SU-DHL-6 (cell line): ENCODE results near the gene CD83.

Experiments used
- H2AFZ ChIP-seq: fragments of 200-600 bp; sonication (generic); 2 replicates; pipeline ENCODE4 v1.6.1; 2014; ENCODE audit warnings: low read depth, mild to moderate bottlenecking, moderate library complexity, mixed read lengths, antibody characterized with exemption, low read length; ENCODE audit not compliant: severe bottlenecking
- H3F3A ChIP-seq: fragments of 200-600 bp; shearing (Covaris generic); 2 replicates; pipeline ENCODE4 v1.6.0; 2016; ENCODE audit warnings: antibody characterized with exemption, mild to moderate bottlenecking; ENCODE audit not compliant: insufficient read depth
- H3K27ac ChIP-seq: fragments of 200-600 bp; sonication (generic); 2 replicates; pipeline ENCODE4 v1.5.1; 2016; ENCODE audit warnings: low read depth, mild to moderate bottlenecking, low read length, moderate library complexity, mixed read lengths
- H3K27me3 ChIP-seq: fragments of 200-600 bp; sonication (generic), shearing (Covaris generic); 2 replicates; pipeline ENCODE4 v1.6.0; 2014; ENCODE audit warnings: mild to moderate bottlenecking, low read length
- H3K36me3 ChIP-seq: fragments of 200-600 bp; sonication (generic); 2 replicates; pipeline ENCODE4 v1.6.1; 2014; ENCODE audit warnings: mild to moderate bottlenecking, low read length, mixed read lengths
- H3K4me2 ChIP-seq: fragments of 300-600, 200-600 bp; shearing (Covaris generic), sonication (generic); 2 replicates; pipeline ENCODE4 v1.6.0; 2014; ENCODE audit warnings: low read length, low read depth, mild to moderate bottlenecking; ENCODE audit not compliant: poor library complexity, severe bottlenecking
- H3K4me3 ChIP-seq: fragments of 200-600 bp; sonication (generic); 2 replicates; pipeline ENCODE4 v1.5.1; 2014; ENCODE audit warnings: antibody characterized with exemption, low read length, mild to moderate bottlenecking, mixed read lengths; ENCODE audit not compliant: insufficient read depth, poor library complexity, severe bottlenecking
- H3K79me2 ChIP-seq: fragments of 200-600 bp; sonication (generic); 2 replicates; pipeline ENCODE4 v1.6.1; 2014; ENCODE audit warnings: mild to moderate bottlenecking, low read length, moderate library complexity; ENCODE audit not compliant: insufficient read depth
- H3K9ac ChIP-seq: fragments of 200-600 bp; sonication (generic); 2 replicates; pipeline ENCODE4 v1.7.0; 2014; ENCODE audit warnings: mild to moderate bottlenecking, low read length
- H3K9me2 ChIP-seq: fragments of 200-600 bp; sonication (generic); replicated peaks from 2 replicates; pipeline ENCODE4 v1.6.1; 2014; ENCODE audit warnings: low read length; ENCODE audit not compliant: insufficient read depth
- H3K9me3 ChIP-seq: fragments of 200-600 bp; sonication (generic); 2 replicates; pipeline ENCODE4 v1.6.1; 2014; ENCODE audit warnings: low read length, mixed read lengths; ENCODE audit not compliant: insufficient read depth
- H4K20me1 ChIP-seq: fragments of 200-600 bp; sonication (generic); 2 replicates; pipeline ENCODE4 v1.6.1; 2014; ENCODE audit warnings: low read depth, mild to moderate bottlenecking, antibody characterized with exemption, low read length, moderate library complexity, mixed read lengths
- CTCF ChIP-seq: fragments of 200-600 bp; sonication (generic); IDR thresholded peaks from one replicate; pipeline ENCODE4 v1.5.1; 2017; ENCODE audit warnings: antibody characterized with exemption, mild to moderate bottlenecking, low read length, moderate library complexity; ENCODE audit not compliant: insufficient read depth, poor library complexity, severe bottlenecking
- EZH2phosphoT487 ChIP-seq: fragments of 200-600 bp; sonication (generic), shearing (Covaris generic); conservative IDR thresholded peaks from 2 replicates; pipeline ENCODE4 v1.6.1; 2018; ENCODE audit warnings: mild to moderate bottlenecking, antibody characterized with exemption, low read length, moderate library complexity, mixed read lengths

The CD83 gene

DNA sequence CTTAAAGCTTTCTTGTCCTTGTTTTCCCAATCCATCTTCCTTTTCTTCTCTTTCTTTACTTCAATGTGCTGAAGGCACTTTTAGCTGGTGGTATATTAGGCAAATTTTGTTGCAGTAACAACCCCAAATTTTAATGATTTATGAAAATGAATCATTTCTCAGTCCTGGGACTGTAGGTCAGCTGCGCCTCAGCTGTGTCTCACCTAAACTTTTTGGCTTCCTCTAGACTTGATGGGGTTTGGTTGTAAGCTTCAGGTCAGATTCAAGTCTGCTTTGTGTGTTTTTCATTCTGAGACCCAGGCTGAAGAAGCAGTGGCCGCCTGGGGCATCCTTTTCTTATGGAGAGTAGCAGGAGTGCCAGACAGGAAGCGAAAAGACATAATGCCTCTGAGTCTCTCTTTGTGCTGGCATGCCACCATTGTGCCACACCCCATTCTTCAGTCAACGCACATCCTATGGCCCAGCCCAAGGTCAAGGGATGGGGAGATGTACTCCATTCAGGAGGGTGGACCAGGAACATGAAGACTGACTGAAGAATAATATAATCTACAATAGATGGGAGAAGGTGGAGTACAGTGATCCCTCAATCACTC is 28.9 kb upstream of the CD83 start:
- Histone ChIP-seq H3K9me3 (no peaks in the 10 kb centered on the region), H3K4me3 (no peak overlapping the region), H3F3A (peaks cover 18% of the 10 kb centered on the region; the same call in 1 of the 2 replicates), H3K4me2 (no peak overlapping the region), H2AFZ (no peak overlapping the region), H3K27ac (no peak overlapping the region), H3K36me3 (no peaks in the 10 kb centered on the region), H4K20me1 (no peaks in the 10 kb centered on the region), H3K9me2 (no peaks in the 10 kb centered on the region), H3K27me3 (no peaks in the 10 kb centered on the region), H3K9ac (no peak overlapping the region), H3K79me2 (no peaks in the 10 kb centered on the region)
- TF ChIP-seq CTCF (no peak), EZH2phosphoT487 (no peak)

DNA sequence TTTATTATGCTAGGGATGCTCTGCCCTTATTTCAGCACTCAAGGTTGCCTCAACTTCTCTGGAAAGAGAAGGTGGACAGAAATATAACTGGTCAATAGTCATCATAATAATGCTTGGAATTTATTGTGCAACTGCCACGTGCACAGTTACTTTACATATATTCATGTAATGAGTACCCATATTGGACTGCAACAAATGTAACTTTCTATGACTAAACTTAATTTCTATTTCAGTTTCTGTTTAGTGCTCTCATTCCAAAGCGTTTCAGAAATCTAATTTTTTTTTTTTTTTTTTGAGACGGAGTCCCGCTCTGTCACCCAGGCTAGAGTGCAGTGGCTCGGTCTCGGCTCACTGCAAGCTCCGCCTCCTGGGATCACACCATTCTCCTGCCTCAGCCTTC is 28.3 kb upstream of the CD83 start:
- Histone ChIP-seq H3K36me3 (no peaks in the 10 kb centered on the region), H3K9me2 (no peaks in the 10 kb centered on the region), H3K4me3 (no peak overlapping the region), H3K9ac (no peak overlapping the region), H4K20me1 (no peaks in the 10 kb centered on the region), H3K27ac (no peak overlapping the region), H3K4me2 (no peak overlapping the region), H3K9me3 (no peaks in the 10 kb centered on the region), H3K27me3 (no peaks in the 10 kb centered on the region), H2AFZ (no peak overlapping the region), H3F3A (peaks cover 23% of the 10 kb centered on the region; the same call in 1 of the 2 replicates), H3K79me2 (no peaks in the 10 kb centered on the region)
- no peak for TF ChIP-seq EZH2phosphoT487

DNA sequence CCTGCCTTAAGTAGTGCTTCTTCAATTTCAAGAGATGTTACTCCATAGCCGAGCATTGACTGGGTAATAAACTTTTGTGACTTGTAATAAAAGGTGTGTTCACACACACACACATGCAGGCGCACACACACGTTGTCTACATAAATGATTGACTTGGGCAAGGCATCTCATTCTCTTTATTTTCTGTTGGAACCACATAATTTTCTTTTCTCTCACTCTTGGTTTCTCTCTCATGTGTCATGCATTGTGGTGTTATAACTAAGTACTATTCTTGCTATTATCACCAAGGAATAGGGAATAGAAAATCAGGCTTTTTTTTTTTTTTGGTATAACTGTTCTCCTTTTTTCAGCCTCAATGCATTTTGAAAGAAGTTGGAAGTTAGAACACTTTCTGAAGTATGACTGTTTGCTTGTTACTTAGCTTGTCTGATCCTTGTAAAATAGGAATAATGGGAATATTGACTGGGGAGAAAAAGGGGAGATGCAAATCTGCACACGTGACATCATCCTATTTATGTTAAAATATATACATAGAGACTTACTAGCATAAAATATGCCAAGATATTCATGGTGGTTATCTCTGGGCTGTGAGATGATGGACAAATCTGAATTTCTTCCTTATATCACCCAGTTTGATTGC is 26.1 kb upstream of the CD83 start:
- H2AFZ ChIP-seq = no peak overlapping the region
- H3K4me3 ChIP-seq = no peak overlapping the region
- H3K36me3 ChIP-seq = no peaks in the 10 kb centered on the region
- H4K20me1 ChIP-seq = no peaks in the 10 kb centered on the region
- H3K27me3 ChIP-seq = no peaks in the 10 kb centered on the region
- H3K79me2 ChIP-seq = no peaks in the 10 kb centered on the region
- H3K9ac ChIP-seq = no peak overlapping the region
- H3K27ac ChIP-seq = no peak overlapping the region
- no peaks in the 10 kb centered on the region for H3K9me3 ChIP-seq
- TF ChIP-seq CTCF (no peak), EZH2phosphoT487 (no peak)
- peak overlapping the region; percentile 34 for H3K4me2 ChIP-seq
- H3K9me2 ChIP-seq = no peaks in the 10 kb centered on the region
- peaks cover 45% of the 10 kb centered on the region for H3F3A ChIP-seq

DNA sequence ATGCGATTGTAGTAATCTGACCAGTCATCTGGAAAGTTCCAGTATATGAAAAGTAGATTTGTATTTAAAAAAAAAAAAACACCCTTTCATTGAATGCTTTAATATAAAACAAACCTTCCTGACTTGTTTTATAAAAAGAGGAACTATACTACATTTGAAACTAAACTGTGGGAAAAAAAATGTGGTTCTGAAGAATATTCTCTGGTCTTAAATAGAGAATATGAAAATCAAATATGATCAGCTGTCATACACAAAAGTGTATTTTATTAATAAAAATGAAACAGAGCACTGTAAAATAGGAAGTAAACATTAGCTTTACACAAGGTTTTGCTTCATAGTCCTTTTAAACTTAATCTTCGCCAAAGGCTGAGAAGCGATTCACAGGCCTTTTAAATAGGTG is 25.3 kb upstream of the CD83 start:
- H3K79me2 ChIP-seq = no peaks in the 10 kb centered on the region
- H3F3A ChIP-seq = peaks cover 50% of the 10 kb centered on the region
- peak overlapping the region; percentile 5; the same call in 1 of the 2 replicates for H3K27ac ChIP-seq
- H2AFZ ChIP-seq = no peak overlapping the region
- H3K27me3 ChIP-seq = no peaks in the 10 kb centered on the region
- no peaks in the 10 kb centered on the region for H3K9me2 ChIP-seq
- no peaks in the 10 kb centered on the region for H4K20me1 ChIP-seq
- H3K4me2 ChIP-seq = peak overlapping the region; percentile 34
- no peaks in the 10 kb centered on the region for H3K9me3 ChIP-seq
- peak overlapping the region; percentile 0 for H3K4me3 ChIP-seq
- H3K9ac ChIP-seq = no peak overlapping the region
- TF ChIP-seq CTCF = no peak
- TF ChIP-seq EZH2phosphoT487 = no peak
- no peaks in the 10 kb centered on the region for H3K36me3 ChIP-seq
